Endothelial cell of umbilical vein (primary cell): Measurements from ENCODE around the gene PRSS57. TPM values are rescaled to one million over a fixed set of nuclear protein-coding genes. Genes with fewer than 3 reads are reported as not detected.

Experiments used
- BruUV-seq: library from RNA; stranded (reverse); fragments of 400-500 nt; replicated peaks from 2 replicates; lab custom pipeline; 2021; lab: Mats Ljungman, UMichigan
- CTCF ChIA-PET: fragments of 300-600, 350-600 bp; sonication (Branson Sonifier 250); formaldehyde crosslinking; loops from one replicate; lab custom pipeline; 2021; ENCODE audit warnings: antibody characterized with exemption, inconsistent platforms; lab: Charles Lee
- POLR2A ChIA-PET: fragments of 300-600, 350-600 bp; sonication (Branson Sonifier 250); formaldehyde crosslinking; loops from one replicate; lab custom pipeline; 2021; ENCODE audit warnings: antibody characterized with exemption, inconsistent platforms; lab: Charles Lee
- DNase-seq: peaks from one replicate; pipeline ENCODE4 v3.0.0-alpha.2; 2011; ENCODE audit warnings: low read depth, low spot score
- FAIRE-seq: peaks from 2 replicates; lab custom pipeline; 2011; peaks lifted over from hg19 to GRCh38; lab: Jason Lieb, UNC
- H2AFZ ChIP-seq: 2 replicates; pipeline ENCODE4 v1.6.0; 2012; ENCODE audit warnings: low read depth, low read length, control low read depth, inconsistent platforms
- H3K27ac ChIP-seq: 2 replicates; pipeline ENCODE4 v1.5.1; 2011; ENCODE audit warnings: low read depth, mild to moderate bottlenecking, control low read depth, low read length, moderate library complexity; ENCODE audit not compliant: insufficient read depth
- H3K27me3 ChIP-seq, 2 experiments: 2 replicates each; pipeline versions ENCODE4 v1.6.0 to v1.6.1; 2011; ENCODE audit warnings: low read length in 2 of 2, mixed read lengths in 1 of 2; ENCODE audit not compliant: control insufficient read depth in 2 of 2, insufficient read depth in 2 of 2
- H3K36me3 ChIP-seq, 2 experiments: 2 replicates in 1 of 2; 3 replicates in 1 of 2; pipeline ENCODE4 v1.5.1; 2011; ENCODE audit warnings: low read length in 2 of 2, mild to moderate bottlenecking in 1 of 2, moderate library complexity in 1 of 2; ENCODE audit not compliant: control insufficient read depth in 2 of 2, insufficient read depth in 2 of 2; ENCODE audit errors: extremely low read depth in 1 of 2
- H3K4me1 ChIP-seq: 3 replicates; pipeline ENCODE4 v1.5.1; 2011; ENCODE audit warnings: mild to moderate bottlenecking, low read length; ENCODE audit not compliant: control insufficient read depth, insufficient read depth; ENCODE audit errors: extremely low read depth
- H3K4me2 ChIP-seq: 2 replicates; pipeline ENCODE4 v1.6.1; 2011; ENCODE audit warnings: low read length, control low read depth, mixed read lengths; ENCODE audit not compliant: insufficient read depth
- H3K4me3 ChIP-seq, 3 experiments: fragments of 200-600 bp in 1 of 3; sonication (generic), shearing (Covaris generic) in 1 of 3; replicated peaks in 1 of 3; 2 replicates each; pipeline ENCODE4 v1.5.1; 2011 to 2016; ENCODE audit warnings: control low read depth in 3 of 3, low read length in 3 of 3, mild to moderate bottlenecking in 2 of 3, inconsistent platforms in 1 of 3, low read depth in 1 of 3, moderate library complexity in 1 of 3; ENCODE audit not compliant: insufficient read depth in 1 of 3
- H3K79me2 ChIP-seq: 2 replicates; pipeline ENCODE4 v1.6.0; 2012; ENCODE audit warnings: low read length, inconsistent platforms; ENCODE audit not compliant: control insufficient read depth, insufficient read depth
- H3K9ac ChIP-seq: replicated peaks from 2 replicates; pipeline ENCODE3; 2011; ENCODE audit warnings: low read length, control low read depth; ENCODE audit not compliant: insufficient read depth; ENCODE audit errors: extremely low read depth
- H3K9me1 ChIP-seq: replicated peaks from 3 replicates; pipeline ENCODE4 v1.6.0; 2011; ENCODE audit warnings: mild to moderate bottlenecking, low read length; ENCODE audit not compliant: control insufficient read depth, insufficient read depth; ENCODE audit errors: extremely low read depth
- H3K9me3 ChIP-seq: replicated peaks from 2 replicates; pipeline ENCODE4 v1.5.1; 2012; ENCODE audit warnings: low read length, inconsistent platforms; ENCODE audit not compliant: control insufficient read depth, insufficient read depth
- H4K20me1 ChIP-seq: replicated peaks from 2 replicates; pipeline ENCODE3; 2011; ENCODE audit warnings: mild to moderate bottlenecking, low read length; ENCODE audit not compliant: control insufficient read depth, insufficient read depth; ENCODE audit errors: extremely low read depth
- CTCF ChIP-seq, 2 donors: IDR thresholded peaks; 1 replicate in 1 of 2; 2 replicates in 1 of 2; pipeline ENCODE4 v1.5.1; 2011; ENCODE audit warnings: low read length in 2 of 2, mild to moderate bottlenecking in 2 of 2, moderate library complexity in 2 of 2, control low read depth in 1 of 2, inconsistent platforms in 1 of 2, low read depth in 1 of 2; ENCODE audit not compliant: insufficient read depth in 1 of 2; ENCODE audit errors: extremely low read depth in 1 of 2
- EZH2 ChIP-seq: IDR thresholded peaks from 2 replicates; pipeline ENCODE4 v1.6.1; 2012; ENCODE audit warnings: borderline replicate concordance, low read depth, mild to moderate bottlenecking, moderate library complexity, low read length, inconsistent platforms; ENCODE audit not compliant: severe bottlenecking
- FOS ChIP-seq: IDR thresholded peaks from 2 replicates; pipeline ENCODE4 v1.6.1; 2011; ENCODE audit warnings: mild to moderate bottlenecking, low read length, moderate library complexity, borderline replicate concordance; ENCODE audit not compliant: insufficient read depth
- GATA2 ChIP-seq: IDR thresholded peaks from 2 replicates; pipeline ENCODE4 v1.7.0; 2011; ENCODE audit warnings: low read depth, mild to moderate bottlenecking, moderate library complexity, mixed read lengths, low read length; ENCODE audit not compliant: insufficient read length, insufficient read depth
- JUN ChIP-seq: IDR thresholded peaks from 2 replicates; pipeline ENCODE4 v1.6.1; 2011; ENCODE audit warnings: borderline replicate concordance, low read depth; ENCODE audit not compliant: insufficient read length, insufficient read depth
- MAX ChIP-seq: IDR thresholded peaks from 2 replicates; pipeline ENCODE4 v1.6.1; 2011; ENCODE audit not compliant: insufficient read depth, insufficient read length
- MYC ChIP-seq: IDR thresholded peaks from one replicate; pipeline ENCODE4 v1.6.1; 2011; ENCODE audit warnings: mild to moderate bottlenecking, low read depth, low read length
- POLR2A ChIP-seq: IDR thresholded peaks from 2 replicates; pipeline ENCODE4 v1.6.1; 2012; ENCODE audit warnings: low read depth, mild to moderate bottlenecking, control low read depth, low read length
- POLR2AphosphoS5 ChIP-seq: IDR thresholded peaks from 2 replicates; pipeline ENCODE4 v1.6.1; 2012; ENCODE audit warnings: low read depth, mild to moderate bottlenecking, control low read depth, low read length, moderate library complexity; ENCODE audit not compliant: insufficient read depth
- dilution Hi-C: fragments of 300-500 bp; cut with MboI; formaldehyde crosslinking; loops from one replicate; pipeline ENCODE4 v1.15.0; 2019; ENCODE audit warnings: low sequenced_read_pairs; ENCODE audit not compliant: extremely low pct_ligation_motif_present
- intact Hi-C: fragments of 100-400 bp; cut with micrococcal nuclease; formaldehyde crosslinking; loops from one replicate; pipeline ENCODE4 v1.10.0; 2022
- polyA plus RNA-seq, 4 experiments: library from polyadenylated mRNA; depleted of rRNA in 3 of 4; stranded (reverse) in 3 of 4; unstranded in 1 of 4; fragments of >200 nt; gene quantifications; 2 replicates each; pipeline versions ENCODE4 v1.2.1 to v1.2.3, GENCODE V29; 2011 to 2012; ENCODE audit warnings: missing spikeins in 1 of 4
- total RNA-seq: library from RNA; stranded (reverse); gene quantifications from 2 replicates; pipeline ENCODE4 v1.2.3, GENCODE V29; 2021

The PRSS57 gene
- total and polyA plus RNA-seq, 2 donors (not counting 3 experiments of a cell fraction or from before 2014, with no cell fraction given) = not detected

- Histone ChIP-seq H3K27me3 (no peaks in the 10 kb centered on the region), H3K4me2 (no peak overlapping the region), H3K9me3 (no peaks in the 10 kb centered on the region), H3K9me1 (no peaks in the 10 kb centered on the region), H3K4me1 (no peaks in the 10 kb centered on the region), H3K79me2 (no peaks in the 10 kb centered on the region), H3K27ac (no peak overlapping the region), H3K4me3 (no peak overlapping the region), H3K9ac (no peak overlapping the region), H3K36me3 (no peaks in the 10 kb centered on the region), H4K20me1 (no peaks in the 10 kb centered on the region), H2AFZ (no peak overlapping the region)
- BruUV-seq = no TSS peak
- POLR2A ChIA-PET = interaction anchor here (0.5 to 0.6 kb wide), 3 partner anchors 13 to 114 kb away, joined by 3 to 6 read pairs (median 3); no protein-coding TSS in a partner anchor
- no peak for FAIRE-seq
- no peak for DNase-seq
- TF ChIP-seq MYC = no peak
- no peak for TF ChIP-seq GATA2
- no peak for TF ChIP-seq CTCF (IDR thresholded peaks at IDR 0.05; ENCODE audit: extremely low read depth in 1 of 2, insufficient read depth in 1 of 2, low read depth in 1 of 2, low read length in 2 of 2)
- no peak for TF ChIP-seq MAX
- no peak for TF ChIP-seq FOS
- TF ChIP-seq JUN = no peak
- no peak for TF ChIP-seq POLR2A
- TF ChIP-seq POLR2AphosphoS5 = no peak
- TF ChIP-seq EZH2 = no peak
- intact Hi-C loops (no loop called here), dilution Hi-C loops (no loop called here)
- CTCF ChIA-PET = interaction anchor here (0.6 to 1.4 kb wide), 2 partner anchors 7 to 70 kb away, joined by 3 to 4 read pairs; no protein-coding TSS in a partner anchor
Measured at GRCh38 chr19:739998-740715, 44.9 kb upstream of the PRSS57 start.
